Gastroesophageal sphincter (tissue), 4 donors: ENCODE measurements around the gene PAX3. TPM values are rescaled to one million over a fixed set of nuclear protein-coding genes. Genes with fewer than 3 reads are reported as not detected.

Source experiments
- ATAC-seq: fragments of 150-250 bp; one replicate; pipeline ENCODE4 v1.9.1; 2016; ENCODE audit warnings: mild to moderate bottlenecking, moderate library complexity
- H3K27ac ChIP-seq, 4 donors: fragments of 200-600 bp; sonication (generic) in 3 of 4; 1 replicate in 3 of 4; 2 replicates in 1 of 4; pipeline ENCODE4 v1.5.1; 2016 to 2019
- H3K27me3 ChIP-seq: fragments of 200-600 bp; sonication (generic); one replicate; pipeline ENCODE4 v1.5.1; 2019
- H3K36me3 ChIP-seq, 2 donors: fragments of 200-600 bp; sonication (generic); one replicate each; pipeline ENCODE4 v1.5.1; 2019; ENCODE audit warnings: control low read depth in 1 of 2
- H3K4me1 ChIP-seq, 3 donors: fragments of 200-600 bp; sonication (generic); 1 replicate in 2 of 3; 2 replicates in 1 of 3; pipeline ENCODE4 v1.5.1; 2016 to 2019; ENCODE audit warnings: control low read depth in 2 of 3
- H3K4me3 ChIP-seq, 2 donors: fragments of 200-600 bp; sonication (generic); one replicate each; pipeline ENCODE4 v1.5.1; 2019; ENCODE audit warnings: mild to moderate bottlenecking in 1 of 2, moderate library complexity in 1 of 2
- H3K9me3 ChIP-seq, 3 donors: fragments of 200-600 bp; sonication (generic); one replicate each; pipeline ENCODE4 v1.5.1; 2017 to 2019; ENCODE audit warnings: control low read depth in 2 of 3
- EP300 ChIP-seq: sonication (generic); formaldehyde crosslinking; IDR thresholded peaks from one replicate; pipeline ENCODE4 v1.6.1; 2017; ENCODE audit warnings: antibody characterized with exemption, mild to moderate bottlenecking
- POLR2A ChIP-seq, 2 donors: fragments of 450-650 bp; IDR thresholded peaks; one replicate each; pipeline ENCODE4 v1.6.1; 2017; ENCODE audit warnings: antibody characterized with exemption in 2 of 2, mild to moderate bottlenecking in 2 of 2, moderate library complexity in 1 of 2
- POLR2AphosphoS5 ChIP-seq: sonication (generic); formaldehyde crosslinking; IDR thresholded peaks from one replicate; pipeline ENCODE4 v1.6.1; 2017; ENCODE audit warnings: antibody characterized with exemption
- WGBS, 2 donors: methylation state at CpG; one replicate each; pipeline ENCODE4 v1.1.5; 2018; ENCODE audit warnings: low coverage in 1 of 2; 5-methylcytosine and 5-hydroxymethylcytosine counted together
- total RNA-seq, 4 donors: library from RNA; depleted of rRNA; stranded (reverse); fragments of >200 nt; gene quantifications; one replicate each; pipeline ENCODE4 v1.1.0, GENCODE V29; 2016
- TF ChIP-seq, protein P1 (sequence below), 4 experiments: fragments of 200-600 bp in 2 of 4; fragments of 450-650 bp in 2 of 4; sonication (generic) in 1 of 4; IDR thresholded peaks; one replicate each; pipeline ENCODE4 v1.5.1; 2017 to 2019; ENCODE audit warnings: antibody characterized with exemption in 4 of 4, mild to moderate bottlenecking in 2 of 4, moderate library complexity in 2 of 4

The PAX3 gene
- total RNA-seq, 4 donors from 2014 or later: 0.31 TPM; not detected in 3

DNA sequence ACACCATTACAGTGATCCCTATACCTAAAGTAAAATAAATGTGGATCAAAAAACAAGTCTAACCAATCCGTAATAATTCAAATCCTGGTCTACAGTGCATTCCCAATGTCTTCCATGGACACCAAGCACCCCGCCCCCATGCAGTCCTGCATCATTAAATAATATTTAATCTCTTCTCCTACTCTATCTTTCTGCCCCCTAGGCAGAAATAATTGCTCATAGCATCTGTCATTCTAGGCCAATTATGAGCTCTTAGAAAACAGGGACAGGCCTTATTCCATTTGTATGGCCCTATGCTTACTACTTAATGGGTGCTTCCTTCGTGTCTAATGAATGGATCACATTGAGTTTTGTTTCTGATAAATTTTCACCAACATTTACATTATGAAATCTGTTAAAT is 66.4 kb downstream of the PAX3 start:
- Histone ChIP-seq H3K4me3 (no peak overlapping the region), H3K36me3 (no peaks in the 10 kb centered on the region), H3K27ac (no peak overlapping the region), H3K9me3 (no peaks in the 10 kb centered on the region), H3K27me3 (peaks cover 12% of the 10 kb centered on the region), H3K4me1 (no peaks in the 10 kb centered on the region)
- whole genome bisulfite sequencing, 2 donors: 85 to 92% methylated on average over 3 of the region's 3 CpGs
- no peak for ATAC-seq
- TF ChIP-seq POLR2A (IDR thresholded peaks at IDR 0.05) (no peak), POLR2AphosphoS5 (no peak), EP300 (no peak)
- TF ChIP-seq, protein P1, sequence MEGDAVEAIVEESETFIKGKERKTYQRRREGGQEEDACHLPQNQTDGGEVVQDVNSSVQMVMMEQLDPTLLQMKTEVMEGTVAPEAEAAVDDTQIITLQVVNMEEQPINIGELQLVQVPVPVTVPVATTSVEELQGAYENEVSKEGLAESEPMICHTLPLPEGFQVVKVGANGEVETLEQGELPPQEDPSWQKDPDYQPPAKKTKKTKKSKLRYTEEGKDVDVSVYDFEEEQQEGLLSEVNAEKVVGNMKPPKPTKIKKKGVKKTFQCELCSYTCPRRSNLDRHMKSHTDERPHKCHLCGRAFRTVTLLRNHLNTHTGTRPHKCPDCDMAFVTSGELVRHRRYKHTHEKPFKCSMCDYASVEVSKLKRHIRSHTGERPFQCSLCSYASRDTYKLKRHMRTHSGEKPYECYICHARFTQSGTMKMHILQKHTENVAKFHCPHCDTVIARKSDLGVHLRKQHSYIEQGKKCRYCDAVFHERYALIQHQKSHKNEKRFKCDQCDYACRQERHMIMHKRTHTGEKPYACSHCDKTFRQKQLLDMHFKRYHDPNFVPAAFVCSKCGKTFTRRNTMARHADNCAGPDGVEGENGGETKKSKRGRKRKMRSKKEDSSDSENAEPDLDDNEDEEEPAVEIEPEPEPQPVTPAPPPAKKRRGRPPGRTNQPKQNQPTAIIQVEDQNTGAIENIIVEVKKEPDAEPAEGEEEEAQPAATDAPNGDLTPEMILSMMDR (IDR thresholded peaks at IDR 0.05): no peak

DNA sequence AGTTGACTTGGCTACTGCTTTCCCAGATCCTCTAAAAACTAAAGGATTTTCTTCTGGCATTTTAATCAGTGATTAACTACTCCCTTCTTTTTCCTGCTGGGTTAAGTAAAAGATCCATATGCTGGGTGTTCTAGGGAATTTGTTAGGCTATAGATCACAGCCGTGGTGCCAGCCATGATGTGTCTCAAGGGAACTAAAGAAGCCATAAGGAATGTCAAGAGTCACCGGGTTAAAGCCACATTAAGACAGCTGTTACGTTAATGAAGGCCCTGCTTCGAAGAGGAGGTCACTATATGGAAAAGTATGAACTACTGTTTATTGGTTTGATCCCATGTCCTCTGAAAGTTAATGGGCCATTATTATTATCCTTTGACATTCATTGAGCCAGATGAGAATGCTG is 70.7 kb downstream of the PAX3 start:
- no peak overlapping the region for H3K27ac ChIP-seq
- no peak overlapping the region for H3K4me3 ChIP-seq
- no peak for ATAC-seq
- no peak for TF ChIP-seq POLR2A (IDR thresholded peaks at IDR 0.05)
- no peak for TF ChIP-seq POLR2AphosphoS5
- no peak for TF ChIP-seq EP300
- no peaks in the 10 kb centered on the region for H3K9me3 ChIP-seq
- peaks cover 18% of the 10 kb centered on the region for H3K27me3 ChIP-seq
- no peaks in the 10 kb centered on the region for H3K4me1 ChIP-seq
- H3K36me3 ChIP-seq: no peaks in the 10 kb centered on the region
- WGBS, 2 donors: 8% methylated on average over 4 of the region's 4 CpGs

DNA sequence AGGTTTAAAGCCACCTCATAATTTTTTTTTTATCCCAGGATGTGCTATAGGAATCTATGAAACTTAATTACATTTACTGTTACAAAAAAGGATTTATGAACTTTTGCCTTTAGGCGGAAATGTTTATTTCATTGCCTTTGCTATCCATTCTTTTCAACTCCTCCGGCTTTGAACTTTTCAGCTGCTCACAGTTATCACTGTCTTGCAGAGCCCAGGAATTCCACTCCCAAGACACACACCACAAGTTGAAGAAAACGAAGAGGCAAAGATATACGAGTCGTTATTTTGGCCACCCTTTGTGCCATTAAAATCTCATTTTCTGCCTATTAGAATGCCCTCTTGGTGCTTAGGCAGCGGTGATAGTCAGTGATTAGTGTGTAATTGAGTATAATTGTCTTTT is 80.0 kb downstream of the PAX3 start:
- H3K9me3 ChIP-seq: no peaks in the 10 kb centered on the region
- TF ChIP-seq, protein P1 (IDR thresholded peaks at IDR 0.05): no peak
- TF ChIP-seq EP300: no peak
- no peak for TF ChIP-seq POLR2AphosphoS5
- TF ChIP-seq POLR2A (IDR thresholded peaks at IDR 0.05): no peak
- H3K36me3 ChIP-seq: no peaks in the 10 kb centered on the region
- peaks cover 39% of the 10 kb centered on the region for H3K27me3 ChIP-seq
- no peak overlapping the region for H3K4me3 ChIP-seq
- ATAC-seq: no peak
- H3K27ac ChIP-seq: no peak overlapping the region
- no peaks in the 10 kb centered on the region for H3K4me1 ChIP-seq
- WGBS, 2 donors: 8 to 10% methylated on average over 6 of the region's 6 CpGs

DNA sequence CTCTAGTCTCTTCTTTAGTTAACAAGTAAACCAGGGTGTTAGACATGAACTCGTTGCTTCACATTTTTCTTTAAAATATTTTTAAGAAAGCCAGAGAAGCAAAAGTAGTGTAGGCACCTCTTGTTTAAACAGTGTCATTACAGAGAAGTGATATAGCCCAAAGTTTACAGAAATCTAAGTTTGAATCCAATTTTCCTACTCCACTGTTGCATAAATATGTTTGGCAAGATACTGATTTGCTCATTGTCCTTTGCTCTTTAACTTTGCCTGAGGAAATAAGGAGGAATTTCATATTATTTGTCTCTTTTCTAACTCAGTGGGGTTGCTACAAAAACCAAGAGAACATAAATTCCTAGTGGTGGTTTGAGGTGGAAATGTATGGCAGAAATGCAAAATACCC is 81.1 kb downstream of the PAX3 start:
- Histone ChIP-seq H3K36me3 (no peaks in the 10 kb centered on the region), H3K9me3 (no peaks in the 10 kb centered on the region), H3K4me1 (no peaks in the 10 kb centered on the region), H3K4me3 (no peak overlapping the region), H3K27ac (no peak overlapping the region), H3K27me3 (peaks cover 48% of the 10 kb centered on the region)
- no peak for TF ChIP-seq POLR2AphosphoS5
- TF ChIP-seq EP300: no peak
- TF ChIP-seq, protein P1 (IDR thresholded peaks at IDR 0.05): no peak
- TF ChIP-seq POLR2A (IDR thresholded peaks at IDR 0.05): no peak
- WGBS, 2 donors: 33 to 55% methylated on average over 1 of the region's 1 CpG
- ATAC-seq: no peak

DNA sequence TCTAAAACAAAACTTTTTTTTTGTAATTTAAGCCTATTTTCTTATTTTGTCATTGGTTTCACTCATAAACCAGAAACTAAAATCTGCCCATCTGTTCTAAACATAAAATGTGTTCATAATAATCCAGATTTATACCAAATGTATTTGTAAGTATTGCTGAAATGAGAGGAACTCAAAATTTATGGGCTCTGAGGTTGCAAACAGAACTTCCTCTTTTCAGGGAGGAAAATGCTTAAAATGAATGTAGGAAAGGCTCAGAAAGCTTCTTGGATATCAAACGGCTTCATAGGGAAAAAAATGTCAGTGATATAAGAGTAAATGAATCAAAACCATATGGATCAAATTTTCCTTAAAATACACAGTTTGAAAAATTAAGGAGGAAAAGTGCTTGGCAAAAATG is 83.9 kb downstream of the PAX3 start:
- Histone ChIP-seq H3K4me3 (no peak overlapping the region), H3K27me3 (peaks cover 52% of the 10 kb centered on the region), H3K9me3 (no peaks in the 10 kb centered on the region), H3K36me3 (no peaks in the 10 kb centered on the region), H3K27ac (no peak overlapping the region), H3K4me1 (no peaks in the 10 kb centered on the region)
- TF ChIP-seq EP300 (no peak), POLR2AphosphoS5 (no peak), POLR2A (IDR thresholded peaks at IDR 0.05) (no peak)
- TF ChIP-seq, protein P1 (IDR thresholded peaks at IDR 0.05): no peak
- no peak for ATAC-seq
- 36 to 38% methylated on average over 1 of the region's 1 CpG for WGBS, 2 donors
